ENCODE results near the gene CHKB. TPM values are rescaled to one million over a fixed set of nuclear protein-coding genes. Genes with fewer than 3 reads are reported as not detected.
A peak's percentile ranks its signal among the peaks of the same experiment; 100 is the strongest.
"Not testable (repeated sequence)": the region's sequence is repeated elsewhere in the genome, so short reads cannot be mapped to it uniquely, and the experiment has no call there.

CHKB gene
- total RNA-seq, result 37.8 TPM
- long read RNA-seq, partial matches to known transcripts, result 2 of 12 reads
- long read RNA-seq, other reads (novel, unspliced or antisense), result 2 of 12 reads

- intact Hi-C loops (cut with DNase I), result loop anchor here (5.0 kb wide), 1 partner anchor 75 kb away; the partner anchor contains the start of genes LMF2 and NCAPH2
- peak; percentile 99 for DNase-seq (ENCODE audit: missing footprints)
- peak; percentile 96 for ATAC-seq
These were observed at the start of gene CHKB for GRCh38 chr22:50582493-50583293. Gene CHKB (minus strand): TSS chr22:50582849. CDS start chr22:50582781, 68 bp downstream.

DNA sequence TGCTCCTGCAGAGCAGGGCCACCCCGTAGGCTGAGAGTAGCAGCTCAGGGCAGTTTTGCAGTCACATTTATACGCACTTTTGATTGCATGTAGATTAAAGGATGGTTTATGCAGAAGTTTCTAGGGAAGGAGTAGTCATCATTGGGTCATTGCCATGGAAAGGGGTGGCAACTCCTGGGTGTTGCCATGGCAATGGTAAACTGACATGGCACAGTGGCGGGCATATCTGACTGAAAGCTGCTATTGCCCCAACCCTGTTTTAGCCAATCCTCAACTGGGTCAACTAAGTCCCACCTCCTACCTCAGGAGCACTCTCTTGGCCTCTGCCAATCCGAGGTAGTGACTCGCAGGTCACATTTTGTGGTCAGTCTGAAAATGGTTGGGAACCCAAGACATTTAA lies 47.7 kb upstream of the CHKB start:
- intact Hi-C loops (cut with DNase I), result no loop called here
- DNase-seq (ENCODE audit: missing footprints), result no peak
- no peak for ATAC-seq

GRCh38 chr22:50628543-50629134 lies 46.0 kb upstream of the CHKB start:
- ATAC-seq, result peak; percentile 1
- intact Hi-C loops (cut with DNase I), result no loop called here

GRCh38 chr22:50627642-50628542 lies 45.2 kb upstream of the CHKB start, which contains the start of gene ARSA:
Gene ARSA (minus strand): TSS chr22:50628152. CDS start chr22:50627779, 373 bp downstream.
- intact Hi-C loops (cut with DNase I), result no loop called here
- peak; percentile 93 for DNase-seq (ENCODE audit: missing footprints)
- peak; percentile 94 for ATAC-seq

More at GRCh38 chr22:50628543-50629134, 46.0 kb upstream of the CHKB start:
- DNase-seq (ENCODE audit: missing footprints), result no peak

GRCh38 chr22:50626850-50627641 lies 44.4 kb upstream of the CHKB start:
- intact Hi-C loops (cut with DNase I), result no loop called here
- DNase-seq (ENCODE audit: missing footprints) (no peak), ATAC-seq (no peak)

DNA sequence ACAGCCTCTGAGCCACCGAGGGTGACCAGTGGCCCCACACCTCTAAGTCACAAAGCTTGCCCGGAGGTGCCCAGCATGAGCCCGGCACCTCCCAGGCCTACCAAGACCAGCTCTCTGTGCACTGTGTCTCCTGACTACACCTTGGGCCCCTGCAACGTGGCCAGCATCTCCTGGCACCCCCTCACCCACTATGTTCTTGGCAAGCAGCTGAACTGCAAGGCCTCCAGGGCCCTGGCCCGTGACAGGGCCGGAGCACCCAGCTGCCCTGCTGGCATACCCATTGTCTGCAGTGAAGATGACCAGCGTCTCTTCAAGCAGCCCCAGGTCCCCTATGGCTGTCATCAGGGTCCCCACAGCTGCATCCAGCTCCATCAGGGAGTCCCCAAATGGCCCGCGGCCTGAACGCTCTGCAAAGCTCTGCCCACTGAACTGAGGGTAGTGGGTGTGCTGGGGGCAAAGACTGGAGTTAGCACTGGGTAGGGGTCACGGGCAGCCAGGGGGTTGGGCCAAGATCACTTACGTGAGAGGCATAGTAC lies 43.7 kb upstream of the CHKB start:
- DNase-seq (ENCODE audit: missing footprints), result no peak
- intact Hi-C loops (cut with DNase I), result no loop called here
- ATAC-seq, result no peak

- no peak for DNase-seq (ENCODE audit: missing footprints)
- ATAC-seq, result no peak
- intact Hi-C loops (cut with DNase I), result no loop called here
These were observed 43.1 kb upstream of the CHKB start for GRCh38 chr22:50625568-50626313.

DNA sequence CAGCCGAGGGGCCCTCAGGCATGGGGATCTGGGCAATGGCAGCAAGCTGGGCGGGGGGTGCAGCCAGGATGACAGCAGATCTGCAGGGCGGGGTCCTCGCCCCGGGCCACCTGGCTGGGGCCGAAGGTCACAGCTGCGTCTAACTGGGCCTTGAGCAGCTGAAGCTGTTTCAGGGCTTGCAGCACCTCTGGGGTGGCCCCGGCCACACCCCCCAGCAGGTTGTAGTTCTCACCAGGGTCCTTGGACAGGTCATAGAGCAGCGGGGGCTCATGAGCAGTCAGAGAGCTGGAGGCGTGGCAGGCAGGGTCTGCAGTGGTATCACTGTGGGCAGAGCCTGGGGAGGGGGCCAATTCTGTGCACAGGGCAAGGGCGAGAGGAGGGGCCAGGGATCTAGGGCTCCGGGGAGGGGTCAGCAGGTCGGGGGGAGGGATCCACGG lies 42.5 kb upstream of the CHKB start:
- ATAC-seq (no peak), DNase-seq (ENCODE audit: missing footprints) (no peak)
- intact Hi-C loops (cut with DNase I), result no loop called here

DNA sequence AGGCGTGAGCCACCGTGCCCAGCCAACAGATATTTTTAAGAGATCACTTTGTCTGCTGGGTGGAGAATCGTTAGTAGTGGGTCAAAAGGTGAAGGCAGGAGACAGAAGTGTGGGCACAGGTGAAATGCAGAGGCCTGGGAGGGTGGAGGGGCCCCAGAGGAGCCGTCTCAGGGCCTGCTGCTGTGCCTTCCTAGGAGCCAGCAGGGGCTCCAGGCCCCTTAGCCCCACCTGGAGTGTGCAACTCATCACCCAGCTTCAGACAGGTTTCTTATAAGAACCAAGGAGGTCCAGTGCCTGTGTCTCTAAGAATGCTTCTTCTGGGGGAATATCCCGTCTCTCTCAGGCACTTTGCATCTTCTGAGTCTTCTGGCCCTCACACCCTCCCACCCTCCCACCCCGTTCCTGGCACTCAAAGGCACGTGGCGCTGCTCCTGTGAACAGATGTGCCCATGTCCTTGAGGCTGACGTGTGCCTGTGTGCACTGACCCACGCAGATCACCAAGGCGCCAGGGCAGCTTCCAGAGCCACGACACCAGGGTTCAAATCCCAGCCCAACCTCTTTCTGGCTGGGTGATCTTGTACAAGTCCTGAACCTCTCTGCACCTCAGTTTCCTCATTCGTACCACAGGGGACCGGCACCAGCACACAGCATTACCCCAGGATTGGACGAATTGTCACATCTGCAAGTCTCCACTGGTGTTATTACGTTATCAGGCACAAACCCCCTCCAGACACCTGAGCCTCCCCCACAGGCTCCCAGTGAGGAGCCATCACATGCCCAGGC lies 41.9 kb upstream of the CHKB start:
- intact Hi-C loops (cut with DNase I), result loop anchor here (5.0 kb wide), 2 partner anchors 82 to 97 kb away; partner anchors contain the start of gene SCO2
- ATAC-seq, result no peak
- no peak for DNase-seq (ENCODE audit: missing footprints)

DNA sequence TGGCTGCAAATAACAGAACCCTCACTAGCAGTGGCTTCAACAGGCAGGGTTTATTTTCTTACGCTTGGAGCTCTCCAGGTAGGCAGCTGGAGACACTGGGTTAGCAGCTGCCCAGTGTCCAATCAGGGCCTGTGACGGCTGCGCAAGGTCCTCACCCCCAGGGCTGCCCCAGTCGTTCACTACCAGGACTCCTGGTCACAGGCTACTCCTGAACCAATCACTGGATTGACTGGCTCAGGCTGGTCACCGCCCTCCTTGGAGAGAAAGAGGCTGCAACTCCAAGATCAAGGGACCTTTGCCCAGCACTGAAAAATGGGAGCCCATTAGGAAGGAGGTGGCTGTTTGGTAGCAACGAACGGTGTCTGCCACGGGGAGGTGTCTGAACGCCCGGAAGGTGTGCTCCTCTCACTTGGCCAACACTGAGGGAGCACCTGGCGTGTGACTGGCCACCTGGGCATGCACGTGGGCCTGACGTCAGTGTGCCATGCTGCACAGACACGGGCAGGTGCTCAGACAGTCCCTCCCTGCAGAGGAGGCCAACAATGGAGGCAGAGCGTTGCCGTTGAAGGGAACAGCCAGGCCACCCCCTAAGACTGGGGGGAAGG lies 40.2 kb upstream of the CHKB start:
- ATAC-seq, result no peak
- no peak for DNase-seq (ENCODE audit: missing footprints)
- intact Hi-C loops (cut with DNase I), result loop anchor here (5.0 kb wide), 2 partner anchors 81 to 96 kb away; partner anchors contain the start of gene SCO2

DNA sequence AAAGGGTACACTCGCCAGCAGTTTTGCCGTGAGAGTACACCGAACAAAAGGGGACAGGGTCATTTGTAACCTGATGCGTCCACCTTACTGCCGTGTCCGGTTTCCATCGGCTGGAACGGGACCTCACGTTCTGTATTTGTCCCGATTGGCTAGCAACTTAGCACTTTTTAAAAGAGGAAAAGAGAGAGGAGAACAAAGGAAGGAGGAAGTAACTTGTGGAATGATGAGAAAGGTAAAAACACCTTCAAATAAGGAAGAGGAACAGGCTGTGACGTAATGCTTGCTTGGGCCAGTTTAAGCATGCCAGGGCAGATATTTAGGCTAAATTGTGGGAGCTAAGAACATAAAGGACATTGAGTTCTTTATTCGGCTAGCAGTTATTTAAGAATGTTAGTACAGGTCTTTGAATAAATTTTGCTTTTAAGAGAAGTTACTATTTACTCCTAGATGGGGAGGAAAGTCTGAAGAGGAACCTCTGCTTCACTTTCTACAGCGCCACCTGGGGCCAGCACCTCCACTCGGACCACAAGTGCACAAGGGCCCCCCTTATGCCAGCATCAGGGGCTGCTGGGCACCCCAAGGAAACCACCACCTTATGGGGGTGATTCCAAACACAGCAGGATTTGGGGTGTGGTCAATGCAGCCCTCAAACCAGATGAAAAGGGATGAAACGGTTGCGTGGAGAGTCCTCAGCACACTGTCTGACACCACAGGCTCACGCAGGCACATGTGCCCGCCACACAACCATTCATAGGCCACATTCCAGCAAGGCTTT lies 39.5 kb upstream of the CHKB start:
- intact Hi-C loops (cut with DNase I), result loop anchor here (2.0 to 5.0 kb wide), 4 partner anchors 45 to 95 kb away; partner anchors contain the start of genes SCO2 and SHANK3
- ATAC-seq (no peak), DNase-seq (ENCODE audit: missing footprints) (no peak)

- ATAC-seq (peak; percentile 35), DNase-seq (ENCODE audit: missing footprints) (no peak)
- intact Hi-C loops (cut with DNase I), result loop anchor here (2.0 to 5.0 kb wide), 4 partner anchors 45 to 94 kb away; partner anchors contain the start of genes SCO2 and SHANK3
These were observed 38.8 kb upstream of the CHKB start for GRCh38 chr22:50621356-50621880.

- DNase-seq (ENCODE audit: missing footprints) (peak; percentile 81), ATAC-seq (peak; percentile 79)
- intact Hi-C loops (cut with DNase I), result loop anchor here (2.0 to 5.0 kb wide), 4 partner anchors 44 to 93 kb away; partner anchors contain the start of genes SCO2 and SHANK3
These were observed 38.1 kb upstream of the CHKB start for GRCh38 chr22:50620593-50621355.

- not testable (repeated sequence) for DNase-seq (ENCODE audit: missing footprints); ATAC-seq
- intact Hi-C loops (cut with DNase I), result loop anchor here (5.0 to 10.0 kb wide), 2 partner anchors 67 to 369 kb away; partner anchors contain the start of genes KLHDC7B and TUBGCP6
These were observed 31.6 kb upstream of the CHKB start for GRCh38 chr22:50614296-50614695.

All from Right ventricle myocardium inferior (tissue), 1 donor.